ENCODE data around the gene MLXIP.
"Not testable (repeated sequence)": the region's sequence is repeated elsewhere in the genome, so short reads cannot be mapped to it uniquely, and the experiment has no call there.

Gene MLXIP

GRCh38 chr12:122040579-122041386, 37.8 kb upstream of the MLXIP start:
- no peak overlapping the region for H3K4me3 ChIP-seq (ENCODE audit: insufficient read depth, low read depth, low read length, poor library complexity, severe bottlenecking)
- no peaks in the 10 kb centered on the region for H3K36me3 ChIP-seq (ENCODE audit: control insufficient read depth, insufficient read depth, low read length)
- no peaks in the 10 kb centered on the region for H3K27me3 ChIP-seq (replicated peaks; ENCODE audit: control insufficient read depth, insufficient read depth, low read length, poor library complexity, severe bottlenecking)
- DNase-seq, result no peak
- no peaks in the 10 kb centered on the region for H3K4me1 ChIP-seq (ENCODE audit: control insufficient read depth, insufficient read depth, low read length, poor library complexity, severe bottlenecking)
- no peak overlapping the region for H3K27ac ChIP-seq (ENCODE audit: insufficient read depth, low read length, poor library complexity, severe bottlenecking)
- no peaks in the 10 kb centered on the region for H3K9me3 ChIP-seq (ENCODE audit: control insufficient read depth, low read length)

GRCh38 chr12:122041458-122041857, 37.1 kb upstream of the MLXIP start:
- not testable (repeated sequence) for DNase-seq; H3K4me3 ChIP-seq (ENCODE audit: insufficient read depth, low read depth, low read length, poor library complexity, severe bottlenecking); H3K36me3 ChIP-seq (ENCODE audit: control insufficient read depth, insufficient read depth, low read length)

GRCh38 chr12:122042910-122043309, 35.6 kb upstream of the MLXIP start:
- Histone ChIP-seq H3K4me3 (ENCODE audit: insufficient read depth, low read depth, low read length, poor library complexity, severe bottlenecking) (no peak overlapping the region), H3K36me3 (ENCODE audit: control insufficient read depth, insufficient read depth, low read length) (no peaks in the 10 kb centered on the region), H3K9me3 (ENCODE audit: control insufficient read depth, low read length) (no peaks in the 10 kb centered on the region), H3K27ac (ENCODE audit: insufficient read depth, low read length, poor library complexity, severe bottlenecking) (no peak overlapping the region), H3K27me3 (replicated peaks; ENCODE audit: control insufficient read depth, insufficient read depth, low read length, poor library complexity, severe bottlenecking) (no peaks in the 10 kb centered on the region), H3K4me1 (ENCODE audit: control insufficient read depth, insufficient read depth, low read length, poor library complexity, severe bottlenecking) (no peaks in the 10 kb centered on the region)
- no peak for DNase-seq

More at GRCh38 chr12:122041458-122041857, 37.1 kb upstream of the MLXIP start:
- not testable (repeated sequence) for H3K27me3 ChIP-seq (replicated peaks; ENCODE audit: control insufficient read depth, insufficient read depth, low read length, poor library complexity, severe bottlenecking); H3K9me3 ChIP-seq (ENCODE audit: control insufficient read depth, low read length); H3K27ac ChIP-seq (ENCODE audit: insufficient read depth, low read length, poor library complexity, severe bottlenecking); H3K4me1 ChIP-seq (ENCODE audit: control insufficient read depth, insufficient read depth, low read length, poor library complexity, severe bottlenecking)

- Histone ChIP-seq H3K4me1 (ENCODE audit: control insufficient read depth, insufficient read depth, low read length, poor library complexity, severe bottlenecking) (no peaks in the 10 kb centered on the region), H3K27ac (ENCODE audit: insufficient read depth, low read length, poor library complexity, severe bottlenecking) (no peak overlapping the region), H3K9me3 (ENCODE audit: control insufficient read depth, low read length) (no peaks in the 10 kb centered on the region), H3K27me3 (replicated peaks; ENCODE audit: control insufficient read depth, insufficient read depth, low read length, poor library complexity, severe bottlenecking) (no peaks in the 10 kb centered on the region), H3K4me3 (ENCODE audit: insufficient read depth, low read depth, low read length, poor library complexity, severe bottlenecking) (no peak overlapping the region), H3K36me3 (ENCODE audit: control insufficient read depth, insufficient read depth, low read length) (no peaks in the 10 kb centered on the region)
- no peak for DNase-seq
These were observed 35.1 kb upstream of the MLXIP start for GRCh38 chr12:122043476-122043875.

GRCh38 chr12:122045262-122045661, 33.3 kb upstream of the MLXIP start:
- H3K27ac ChIP-seq (ENCODE audit: insufficient read depth, low read length, poor library complexity, severe bottlenecking), result no peak overlapping the region
- no peak overlapping the region for H3K4me3 ChIP-seq (ENCODE audit: insufficient read depth, low read depth, low read length, poor library complexity, severe bottlenecking)
- H3K36me3 ChIP-seq (ENCODE audit: control insufficient read depth, insufficient read depth, low read length), result no peaks in the 10 kb centered on the region
- no peaks in the 10 kb centered on the region for H3K4me1 ChIP-seq (ENCODE audit: control insufficient read depth, insufficient read depth, low read length, poor library complexity, severe bottlenecking)
- H3K9me3 ChIP-seq (ENCODE audit: control insufficient read depth, low read length), result no peaks in the 10 kb centered on the region
- DNase-seq, result no peak
- H3K27me3 ChIP-seq (replicated peaks; ENCODE audit: control insufficient read depth, insufficient read depth, low read length, poor library complexity, severe bottlenecking), result no peaks in the 10 kb centered on the region

GRCh38 chr12:122046145-122046544, 32.4 kb upstream of the MLXIP start:
- no peak for DNase-seq
- no peaks in the 10 kb centered on the region for H3K9me3 ChIP-seq (ENCODE audit: control insufficient read depth, low read length)
- H3K4me3 ChIP-seq (ENCODE audit: insufficient read depth, low read depth, low read length, poor library complexity, severe bottlenecking), result no peak overlapping the region
- H3K27me3 ChIP-seq (replicated peaks; ENCODE audit: control insufficient read depth, insufficient read depth, low read length, poor library complexity, severe bottlenecking), result no peaks in the 10 kb centered on the region
- H3K27ac ChIP-seq (ENCODE audit: insufficient read depth, low read length, poor library complexity, severe bottlenecking), result no peak overlapping the region
- H3K36me3 ChIP-seq (ENCODE audit: control insufficient read depth, insufficient read depth, low read length), result no peaks in the 10 kb centered on the region
- no peaks in the 10 kb centered on the region for H3K4me1 ChIP-seq (ENCODE audit: control insufficient read depth, insufficient read depth, low read length, poor library complexity, severe bottlenecking)

GRCh38 chr12:122048151-122048550, 30.4 kb upstream of the MLXIP start:
- Histone ChIP-seq H3K27me3 (replicated peaks; ENCODE audit: control insufficient read depth, insufficient read depth, low read length, poor library complexity, severe bottlenecking) (no peaks in the 10 kb centered on the region), H3K9me3 (ENCODE audit: control insufficient read depth, low read length) (no peaks in the 10 kb centered on the region), H3K4me3 (ENCODE audit: insufficient read depth, low read depth, low read length, poor library complexity, severe bottlenecking) (no peak overlapping the region), H3K4me1 (ENCODE audit: control insufficient read depth, insufficient read depth, low read length, poor library complexity, severe bottlenecking) (no peaks in the 10 kb centered on the region), H3K27ac (ENCODE audit: insufficient read depth, low read length, poor library complexity, severe bottlenecking) (no peak overlapping the region), H3K36me3 (ENCODE audit: control insufficient read depth, insufficient read depth, low read length) (no peaks in the 10 kb centered on the region)
- no peak for DNase-seq

GRCh38 chr12:122049827-122050226, 28.7 kb upstream of the MLXIP start:
- Histone ChIP-seq H3K27me3 (replicated peaks; ENCODE audit: control insufficient read depth, insufficient read depth, low read length, poor library complexity, severe bottlenecking) (no peaks in the 10 kb centered on the region), H3K4me1 (ENCODE audit: control insufficient read depth, insufficient read depth, low read length, poor library complexity, severe bottlenecking) (no peaks in the 10 kb centered on the region), H3K4me3 (ENCODE audit: insufficient read depth, low read depth, low read length, poor library complexity, severe bottlenecking) (no peak overlapping the region), H3K9me3 (ENCODE audit: control insufficient read depth, low read length) (no peaks in the 10 kb centered on the region), H3K27ac (ENCODE audit: insufficient read depth, low read length, poor library complexity, severe bottlenecking) (no peak overlapping the region), H3K36me3 (ENCODE audit: control insufficient read depth, insufficient read depth, low read length) (no peaks in the 10 kb centered on the region)
- DNase-seq, result no peak

GRCh38 chr12:122050706-122051105, 27.9 kb upstream of the MLXIP start:
- H3K27ac ChIP-seq (ENCODE audit: insufficient read depth, low read length, poor library complexity, severe bottlenecking), result no peak overlapping the region
- H3K4me1 ChIP-seq (ENCODE audit: control insufficient read depth, insufficient read depth, low read length, poor library complexity, severe bottlenecking), result no peaks in the 10 kb centered on the region
- H3K36me3 ChIP-seq (ENCODE audit: control insufficient read depth, insufficient read depth, low read length), result no peaks in the 10 kb centered on the region
- H3K9me3 ChIP-seq (ENCODE audit: control insufficient read depth, low read length), result no peaks in the 10 kb centered on the region
- H3K27me3 ChIP-seq (replicated peaks; ENCODE audit: control insufficient read depth, insufficient read depth, low read length, poor library complexity, severe bottlenecking), result no peaks in the 10 kb centered on the region
- DNase-seq, result no peak
- H3K4me3 ChIP-seq (ENCODE audit: insufficient read depth, low read depth, low read length, poor library complexity, severe bottlenecking), result no peak overlapping the region

GRCh38 chr12:122051231-122051876, 27.2 kb upstream of the MLXIP start:
- Histone ChIP-seq H3K9me3 (ENCODE audit: control insufficient read depth, low read length) (no peaks in the 10 kb centered on the region), H3K27ac (ENCODE audit: insufficient read depth, low read length, poor library complexity, severe bottlenecking) (no peak overlapping the region), H3K27me3 (replicated peaks; ENCODE audit: control insufficient read depth, insufficient read depth, low read length, poor library complexity, severe bottlenecking) (no peaks in the 10 kb centered on the region), H3K4me3 (ENCODE audit: insufficient read depth, low read depth, low read length, poor library complexity, severe bottlenecking) (no peak overlapping the region), H3K4me1 (ENCODE audit: control insufficient read depth, insufficient read depth, low read length, poor library complexity, severe bottlenecking) (no peaks in the 10 kb centered on the region), H3K36me3 (ENCODE audit: control insufficient read depth, insufficient read depth, low read length) (no peaks in the 10 kb centered on the region)
- DNase-seq, result no peak
